Suprapubic skin (tissue), 4 donors: Measurements from ENCODE around the gene CRHBP.

ENCODE experiments used
- EP300 ChIP-seq: sonication (generic); formaldehyde crosslinking; IDR thresholded peaks from one replicate; pipeline ENCODE4 v1.6.1; 2017; ENCODE audit warnings: antibody characterized with exemption
- POLR2AphosphoS5 ChIP-seq, 3 donors: sonication (generic); formaldehyde crosslinking; IDR thresholded peaks; one replicate each; pipeline ENCODE4 v1.6.1; 2017; ENCODE audit warnings: antibody characterized with exemption in 3 of 3
- TF ChIP-seq, protein P1 (sequence below), 2 donors: fragments of 200-600 bp in 1 of 2; fragments of 450-650 bp in 1 of 2; sonication (generic) in 1 of 2; IDR thresholded peaks; one replicate each; pipeline ENCODE4 v1.5.1; 2016 to 2019; ENCODE audit warnings: antibody characterized with exemption in 2 of 2, mild to moderate bottlenecking in 1 of 2, moderate library complexity in 1 of 2

- TF ChIP-seq EP300 (no peak), POLR2AphosphoS5 (IDR thresholded peaks at IDR 0.05) (no peak)
- TF ChIP-seq, protein P1, sequence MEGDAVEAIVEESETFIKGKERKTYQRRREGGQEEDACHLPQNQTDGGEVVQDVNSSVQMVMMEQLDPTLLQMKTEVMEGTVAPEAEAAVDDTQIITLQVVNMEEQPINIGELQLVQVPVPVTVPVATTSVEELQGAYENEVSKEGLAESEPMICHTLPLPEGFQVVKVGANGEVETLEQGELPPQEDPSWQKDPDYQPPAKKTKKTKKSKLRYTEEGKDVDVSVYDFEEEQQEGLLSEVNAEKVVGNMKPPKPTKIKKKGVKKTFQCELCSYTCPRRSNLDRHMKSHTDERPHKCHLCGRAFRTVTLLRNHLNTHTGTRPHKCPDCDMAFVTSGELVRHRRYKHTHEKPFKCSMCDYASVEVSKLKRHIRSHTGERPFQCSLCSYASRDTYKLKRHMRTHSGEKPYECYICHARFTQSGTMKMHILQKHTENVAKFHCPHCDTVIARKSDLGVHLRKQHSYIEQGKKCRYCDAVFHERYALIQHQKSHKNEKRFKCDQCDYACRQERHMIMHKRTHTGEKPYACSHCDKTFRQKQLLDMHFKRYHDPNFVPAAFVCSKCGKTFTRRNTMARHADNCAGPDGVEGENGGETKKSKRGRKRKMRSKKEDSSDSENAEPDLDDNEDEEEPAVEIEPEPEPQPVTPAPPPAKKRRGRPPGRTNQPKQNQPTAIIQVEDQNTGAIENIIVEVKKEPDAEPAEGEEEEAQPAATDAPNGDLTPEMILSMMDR (IDR thresholded peaks at IDR 0.05): no peak
Observed at GRCh38 chr5:76918539-76918938, 34.3 kb upstream of the CRHBP start.
